CD8-positive, alpha-beta memory T cell (primary cell): ENCODE measurements around the gene CLEC19A. TPM values are rescaled to one million over a fixed set of nuclear protein-coding genes. Genes with fewer than 3 reads are reported as not detected.

Experiments
- CTCF ChIA-PET: fragments of 350-600 bp; sonication (Branson Sonifier 250); formaldehyde crosslinking; loops from one replicate; lab custom pipeline; 2021; ENCODE audit warnings: antibody characterized with exemption; lab: Charles Lee
- POLR2A ChIA-PET: fragments of 350-600 bp; sonication (Branson Sonifier 250); formaldehyde crosslinking; loops from one replicate; lab custom pipeline; 2021; ENCODE audit warnings: antibody characterized with exemption; lab: Charles Lee
- DNase-seq, 5 donors: peaks; one replicate each; pipeline versions ENCODE4 v3.0.0 to v3.0.0-alpha.2; 2020 to 2022; ENCODE audit warnings: mixed read lengths in 1 of 5
- H3K27ac ChIP-seq: one replicate; pipeline ENCODE4 v1.7.0; 2013; ENCODE audit warnings: low read depth, mild to moderate bottlenecking, low read length, moderate library complexity
- H3K27me3 ChIP-seq: 2 replicates; pipeline ENCODE4 v1.7.0; 2013; ENCODE audit warnings: low read length, mild to moderate bottlenecking; ENCODE audit not compliant: insufficient read depth, poor library complexity, severe bottlenecking
- H3K36me3 ChIP-seq: 2 replicates; pipeline ENCODE4 v1.7.0; 2013; ENCODE audit warnings: mild to moderate bottlenecking, low read length, moderate library complexity; ENCODE audit not compliant: insufficient read depth
- H3K4me1 ChIP-seq: 2 replicates; pipeline ENCODE4 v1.7.0; 2013; ENCODE audit warnings: mild to moderate bottlenecking, low read length, moderate library complexity; ENCODE audit not compliant: insufficient read depth
- H3K4me3 ChIP-seq: 2 replicates; pipeline ENCODE4 v1.7.0; 2013; ENCODE audit warnings: mild to moderate bottlenecking, low read length
- H3K9me3 ChIP-seq: 2 replicates; pipeline ENCODE4 v1.7.0; 2013; ENCODE audit warnings: mild to moderate bottlenecking, low read length
- H3K27ac Mint-ChIP-seq, 8 donors: one replicate each; pipeline ENCODE4 v1.8.0; 2020 to 2021; ENCODE audit warnings: mixed read lengths in 8 of 8, mild to moderate bottlenecking in 6 of 8, inconsistent platforms in 3 of 8, moderate library complexity in 3 of 8
- H3K27me3 Mint-ChIP-seq, 2 donors: one replicate each; pipeline ENCODE4 v1.8.0; 2020 to 2021; ENCODE audit warnings: mixed read lengths in 2 of 2, mild to moderate bottlenecking in 1 of 2, moderate library complexity in 1 of 2
- H3K36me3 Mint-ChIP-seq, 3 donors: one replicate each; pipeline ENCODE4 v1.8.0; 2020 to 2021; ENCODE audit warnings: mixed read lengths in 3 of 3, inconsistent platforms in 1 of 3, mild to moderate bottlenecking in 1 of 3
- H3K4me1 Mint-ChIP-seq, 3 donors: one replicate each; pipeline ENCODE4 v1.8.0; 2020 to 2021; ENCODE audit warnings: mixed read lengths in 3 of 3, inconsistent platforms in 1 of 3, mild to moderate bottlenecking in 1 of 3
- H3K4me3 Mint-ChIP-seq, 7 donors: one replicate each; pipeline ENCODE4 v1.8.0; 2020 to 2021; ENCODE audit warnings: mixed read lengths in 7 of 7, mild to moderate bottlenecking in 6 of 7, moderate library complexity in 4 of 7, inconsistent platforms in 2 of 7
- H3K9me3 Mint-ChIP-seq, 5 donors: one replicate each; pipeline ENCODE4 v1.8.0; 2020 to 2022; ENCODE audit warnings: mixed read lengths in 5 of 5, mild to moderate bottlenecking in 3 of 5, moderate library complexity in 2 of 5, inconsistent platforms in 1 of 5
- polyA plus RNA-seq: library from polyadenylated mRNA; unstranded; fragments of 300-500 nt; fragmentation: Illumina TruSeq; gene quantifications from one replicate; pipeline ENCODE4 v1.2.3, GENCODE V29; 2021
- total RNA-seq, 2 experiments: library from RNA; stranded (reverse); gene quantifications; one replicate each; pipeline ENCODE4 v1.2.3, GENCODE V29; 2021

CLEC19A gene
- total and polyA plus RNA-seq, 3 experiments from 2014 or later: not detected

DNA sequence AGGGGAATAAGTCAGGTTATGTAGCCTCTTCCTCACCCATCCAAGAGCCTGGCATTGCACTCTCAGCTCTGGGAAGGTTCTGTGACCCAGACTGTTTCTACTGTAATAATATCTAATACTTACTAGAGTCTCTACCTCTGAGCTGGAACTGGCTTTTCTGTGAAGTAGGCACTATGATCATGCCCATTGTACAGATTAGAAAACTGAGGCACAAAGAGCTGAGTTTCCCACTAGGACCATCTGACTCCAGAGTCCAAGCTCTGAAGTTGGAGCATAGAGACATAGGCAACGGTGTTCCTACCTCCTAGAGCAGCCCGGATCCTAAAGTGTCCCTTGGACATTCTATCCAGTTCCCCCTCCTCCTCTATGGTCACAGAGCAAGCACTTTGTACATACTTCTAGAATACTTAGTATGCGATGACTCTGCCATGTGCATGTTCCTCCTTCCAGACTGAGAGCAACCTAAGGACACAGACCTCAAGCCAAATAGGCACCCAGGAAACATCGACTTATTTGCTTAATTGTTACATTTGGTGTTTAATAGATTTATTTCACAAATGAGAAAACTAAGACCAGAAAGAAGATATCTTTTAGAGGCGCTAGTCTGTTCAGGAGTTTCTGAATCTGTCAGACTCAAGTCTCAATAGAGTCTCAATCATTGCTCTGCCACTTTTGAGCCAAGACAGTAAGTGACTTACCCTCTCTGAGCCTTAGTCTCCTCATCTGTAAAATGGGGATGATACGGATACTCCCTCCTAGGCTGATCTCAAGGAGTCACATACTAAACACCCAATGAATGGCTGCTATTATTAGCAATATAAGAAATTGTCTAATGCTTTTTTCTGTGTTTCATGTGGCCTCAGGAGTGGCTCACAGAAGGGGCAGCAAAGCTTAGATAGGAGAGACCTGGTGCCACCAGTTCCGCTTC is 3.6 kb downstream of the CLEC19A start:
- Histone ChIP-seq H3K4me3 (no peak overlapping the region), H3K27ac (no peak overlapping the region), H3K36me3 (no peaks in the 10 kb centered on the region), H3K27me3 (no peaks in the 10 kb centered on the region), H3K4me1 (no peaks in the 10 kb centered on the region), H3K9me3 (no peaks in the 10 kb centered on the region)
- Mint-ChIP-seq H3K27ac (no peak overlapping the region), H3K4me1 (peaks cover 0 to 1% (median 0%) of the 10 kb centered on the region in 3 donors), H3K36me3 (no peaks in the 10 kb centered on the region), H3K9me3 (no peaks in the 10 kb centered on the region), H3K4me3 (no peak overlapping the region), H3K27me3 (peaks cover 8 to 22% of the 10 kb centered on the region in 2 donors)
- DNase-seq: no peak
- ChIA-PET CTCF (no interaction called here), POLR2A (no interaction called here)

DNA sequence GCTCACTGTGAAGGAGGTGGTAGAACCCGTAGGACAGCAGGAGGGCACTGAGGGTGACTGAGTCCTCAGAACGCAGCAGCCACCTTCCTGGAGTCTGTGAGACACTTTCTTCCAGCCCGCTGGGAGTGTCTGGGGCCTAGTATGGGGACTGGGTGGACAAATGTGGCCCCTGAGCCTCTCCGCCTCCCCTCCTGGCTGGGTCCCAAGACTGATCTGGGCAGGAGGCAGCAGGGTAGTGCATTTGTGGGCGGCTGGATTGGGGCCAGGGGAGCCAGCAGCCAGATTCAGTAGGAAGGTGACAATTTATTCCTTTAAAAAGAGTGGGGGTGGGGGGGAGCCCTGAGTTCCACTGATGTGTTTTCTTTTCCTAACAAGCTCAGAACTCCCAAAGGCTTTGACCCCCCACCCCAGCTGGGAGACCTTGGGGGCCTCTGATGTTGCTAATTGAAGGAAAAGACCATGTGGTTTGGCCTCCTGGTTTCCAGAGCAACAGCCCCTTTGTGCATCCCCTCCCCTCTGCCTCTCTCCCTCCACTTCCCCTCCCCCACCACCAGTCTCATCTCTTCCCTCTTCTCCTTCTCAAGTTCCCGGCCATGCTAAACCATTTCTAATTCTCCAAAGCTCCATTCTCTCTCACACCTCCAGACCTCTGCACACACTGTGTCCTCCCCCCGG is 4.4 kb downstream of the CLEC19A start:
- no peaks in the 10 kb centered on the region for H3K36me3 Mint-ChIP-seq
- CTCF ChIA-PET: no interaction called here
- H3K4me1 Mint-ChIP-seq: peaks cover 0 to 5% (median 0%) of the 10 kb centered on the region in 3 donors

DNA sequence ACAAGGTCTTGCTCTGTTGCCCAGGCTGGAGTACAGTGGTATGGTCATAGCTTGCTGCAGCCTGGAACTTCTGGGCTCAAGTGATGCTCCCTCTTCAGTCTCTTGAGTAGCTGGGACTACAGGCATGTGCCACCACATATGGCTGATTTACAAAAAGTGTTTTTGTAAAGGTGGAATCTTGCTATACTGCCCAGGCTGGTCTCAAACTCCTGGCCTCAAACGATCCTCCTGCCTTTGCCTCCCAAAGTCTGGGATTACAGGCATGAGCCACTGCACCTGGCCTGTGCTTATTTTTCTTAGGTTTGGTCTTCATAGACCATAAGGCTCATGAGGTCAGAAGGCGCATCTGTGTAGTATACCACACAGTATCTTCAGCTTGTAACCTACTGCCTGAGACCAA is 5.3 kb downstream of the CLEC19A start:
- H3K36me3 Mint-ChIP-seq: no peaks in the 10 kb centered on the region
- no peaks in the 10 kb centered on the region for H3K27me3 ChIP-seq
- H3K4me1 ChIP-seq: no peaks in the 10 kb centered on the region
- H3K27me3 Mint-ChIP-seq: peaks cover 8 to 22% of the 10 kb centered on the region in 2 donors
- H3K4me1 Mint-ChIP-seq: peaks cover 0 to 5% (median 0%) of the 10 kb centered on the region in 3 donors
- no peak overlapping the region for H3K4me3 ChIP-seq
- no peak overlapping the region for H3K27ac ChIP-seq
- no peak overlapping the region for H3K4me3 Mint-ChIP-seq
- H3K27ac Mint-ChIP-seq: peak overlapping the region in 1 of 8 donors; percentile 89
- H3K36me3 ChIP-seq: no peaks in the 10 kb centered on the region
- ChIA-PET POLR2A (no interaction called here), CTCF (no interaction called here)
- H3K9me3 Mint-ChIP-seq: no peaks in the 10 kb centered on the region
- DNase-seq: no peak
- no peaks in the 10 kb centered on the region for H3K9me3 ChIP-seq

More for the DNA sequence above, 4.4 kb downstream of the CLEC19A start:
- no peak overlapping the region for H3K4me3 Mint-ChIP-seq
- H3K27me3 ChIP-seq: no peaks in the 10 kb centered on the region
- H3K9me3 Mint-ChIP-seq: no peaks in the 10 kb centered on the region
- H3K27ac Mint-ChIP-seq: no peak overlapping the region
- H3K27ac ChIP-seq: no peak overlapping the region
- no peaks in the 10 kb centered on the region for H3K9me3 ChIP-seq
- peaks cover 8 to 22% of the 10 kb centered on the region in 2 donors for H3K27me3 Mint-ChIP-seq
- DNase-seq: no peak
- H3K36me3 ChIP-seq: no peaks in the 10 kb centered on the region
- POLR2A ChIA-PET: no interaction called here
- H3K4me1 ChIP-seq: no peaks in the 10 kb centered on the region
- no peak overlapping the region for H3K4me3 ChIP-seq

DNA sequence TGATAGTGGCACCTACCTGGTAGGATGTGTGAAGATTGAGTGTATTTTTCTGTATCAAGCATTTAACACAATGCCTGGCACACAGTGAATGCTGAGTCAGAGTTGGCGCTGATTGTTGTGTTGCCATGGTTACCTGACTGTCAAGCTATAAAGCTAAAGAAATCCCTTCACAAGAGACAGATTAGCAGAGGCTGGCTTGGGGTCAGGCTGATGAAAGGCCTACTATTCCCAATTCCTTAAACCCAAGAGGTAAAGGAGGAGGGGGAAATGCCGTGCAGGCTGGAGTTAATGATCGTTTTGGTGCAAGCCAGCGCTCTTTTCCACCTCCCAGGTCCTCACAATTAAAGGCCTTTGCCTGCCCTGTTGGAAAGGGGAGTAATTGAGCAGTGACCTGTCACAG is 5.9 kb downstream of the CLEC19A start:
- Histone ChIP-seq H3K4me1 (no peaks in the 10 kb centered on the region), H3K27ac (no peak overlapping the region), H3K4me3 (no peak overlapping the region), H3K9me3 (no peaks in the 10 kb centered on the region), H3K27me3 (no peaks in the 10 kb centered on the region), H3K36me3 (no peaks in the 10 kb centered on the region)
- CTCF ChIA-PET: no interaction called here
- Mint-ChIP-seq H3K4me3 (no peak overlapping the region), H3K27ac (no peak overlapping the region), H3K9me3 (no peaks in the 10 kb centered on the region), H3K36me3 (no peaks in the 10 kb centered on the region), H3K27me3 (peaks cover 8 to 22% of the 10 kb centered on the region in 2 donors), H3K4me1 (peaks cover 0 to 5% (median 0%) of the 10 kb centered on the region in 3 donors)
- no peak for DNase-seq
- POLR2A ChIA-PET: no interaction called here

DNA sequence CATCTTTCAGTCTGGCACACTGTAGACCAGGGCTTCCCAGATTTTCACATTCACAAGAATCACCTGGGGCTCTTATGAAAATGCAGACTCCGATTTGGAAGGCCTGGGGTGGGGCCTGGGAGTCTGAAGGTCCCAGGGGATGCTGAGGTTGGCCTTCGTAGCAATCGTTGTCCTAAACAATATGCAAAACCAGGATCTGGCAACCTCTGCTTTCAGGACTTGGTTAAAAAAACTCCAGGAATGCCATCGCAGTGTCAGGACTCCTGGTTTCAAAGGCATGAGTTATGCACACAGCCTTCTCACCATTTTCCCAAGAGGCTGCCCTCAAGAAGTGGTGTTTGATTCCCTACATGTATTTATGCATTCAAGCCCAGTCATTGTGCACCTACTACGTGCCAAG is 6.7 kb downstream of the CLEC19A start:
- no peak overlapping the region for H3K27ac Mint-ChIP-seq
- POLR2A ChIA-PET: no interaction called here
- Histone ChIP-seq H3K36me3 (no peaks in the 10 kb centered on the region), H3K9me3 (no peaks in the 10 kb centered on the region), H3K4me3 (no peak overlapping the region), H3K27ac (no peak overlapping the region), H3K27me3 (no peaks in the 10 kb centered on the region), H3K4me1 (no peaks in the 10 kb centered on the region)
- peaks cover 0 to 5% (median 0%) of the 10 kb centered on the region in 3 donors for H3K4me1 Mint-ChIP-seq
- DNase-seq: no peak
- no peaks in the 10 kb centered on the region for H3K9me3 Mint-ChIP-seq
- CTCF ChIA-PET: no interaction called here
- no peak overlapping the region for H3K4me3 Mint-ChIP-seq
- peaks cover 8 to 22% of the 10 kb centered on the region in 2 donors for H3K27me3 Mint-ChIP-seq
- H3K36me3 Mint-ChIP-seq: no peaks in the 10 kb centered on the region

DNA sequence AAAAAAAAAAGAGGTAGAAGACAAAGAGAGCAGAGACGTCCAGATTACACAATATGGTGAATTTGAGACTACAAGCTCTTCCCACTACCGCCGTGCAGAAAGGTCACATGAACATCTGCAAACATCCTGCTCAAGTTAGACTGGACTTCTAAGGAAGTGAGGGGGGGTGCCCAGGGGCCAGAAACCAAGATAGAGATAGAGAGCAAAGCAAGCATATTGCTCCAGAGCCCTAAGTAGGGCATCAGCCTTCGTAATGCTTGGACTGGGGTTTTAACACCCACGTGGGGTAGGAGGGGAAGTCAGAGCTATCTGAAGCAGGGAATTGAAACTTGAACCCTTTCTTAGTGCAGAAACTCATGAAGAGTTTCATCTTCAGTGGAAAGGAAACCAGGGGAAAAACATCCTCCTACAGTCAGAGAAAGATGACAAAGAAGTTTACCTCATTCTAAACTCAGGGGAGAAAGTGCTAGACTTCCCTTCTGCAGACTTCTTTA is 8.7 kb downstream of the CLEC19A start:
- Mint-ChIP-seq H3K4me3 (no peak overlapping the region), H3K36me3 (no peaks in the 10 kb centered on the region), H3K9me3 (no peaks in the 10 kb centered on the region), H3K27ac (peak overlapping the region in 1 of 8 donors; percentile 2), H3K4me1 (peaks cover 0 to 5% (median 0%) of the 10 kb centered on the region in 3 donors), H3K27me3 (peaks cover 8 to 18% of the 10 kb centered on the region in 2 donors)
- DNase-seq: no peak
- Histone ChIP-seq H3K27ac (no peak overlapping the region), H3K36me3 (no peaks in the 10 kb centered on the region), H3K4me1 (no peaks in the 10 kb centered on the region), H3K27me3 (no peaks in the 10 kb centered on the region), H3K9me3 (no peaks in the 10 kb centered on the region), H3K4me3 (no peak overlapping the region)
- ChIA-PET POLR2A (no interaction called here), CTCF (no interaction called here)

DNA sequence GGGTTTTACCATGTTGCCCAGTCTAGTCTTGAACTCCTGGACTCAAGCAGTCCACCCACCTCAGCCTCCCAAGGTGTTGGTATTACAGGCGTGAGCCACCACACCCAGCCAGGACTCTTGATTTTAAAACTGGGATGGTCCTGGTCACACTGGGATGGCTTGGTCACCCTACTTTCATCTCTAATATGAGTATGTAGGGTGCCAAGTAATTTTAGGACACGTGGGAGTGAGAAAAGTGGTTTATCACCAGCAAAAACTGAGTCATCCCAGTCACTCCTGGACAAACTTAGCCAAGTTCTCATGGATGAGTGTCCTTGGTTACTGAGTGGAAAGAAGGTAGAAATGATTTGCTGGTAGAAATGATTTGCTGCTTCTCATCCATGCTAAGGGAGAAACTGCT is 9.9 kb downstream of the CLEC19A start:
- H3K36me3 ChIP-seq: no peaks in the 10 kb centered on the region
- CTCF ChIA-PET: no interaction called here
- POLR2A ChIA-PET: no interaction called here
- Mint-ChIP-seq H3K4me1 (peaks cover 0 to 5% (median 0%) of the 10 kb centered on the region in 3 donors), H3K4me3 (no peak overlapping the region), H3K36me3 (no peaks in the 10 kb centered on the region), H3K27ac (no peak overlapping the region), H3K27me3 (peaks cover 10 to 15% of the 10 kb centered on the region in 2 donors), H3K9me3 (no peaks in the 10 kb centered on the region)
- no peak for DNase-seq
- no peaks in the 10 kb centered on the region for H3K27me3 ChIP-seq
- H3K4me3 ChIP-seq: no peak overlapping the region
- H3K27ac ChIP-seq: no peak overlapping the region
- no peaks in the 10 kb centered on the region for H3K4me1 ChIP-seq
- H3K9me3 ChIP-seq: no peaks in the 10 kb centered on the region

DNA sequence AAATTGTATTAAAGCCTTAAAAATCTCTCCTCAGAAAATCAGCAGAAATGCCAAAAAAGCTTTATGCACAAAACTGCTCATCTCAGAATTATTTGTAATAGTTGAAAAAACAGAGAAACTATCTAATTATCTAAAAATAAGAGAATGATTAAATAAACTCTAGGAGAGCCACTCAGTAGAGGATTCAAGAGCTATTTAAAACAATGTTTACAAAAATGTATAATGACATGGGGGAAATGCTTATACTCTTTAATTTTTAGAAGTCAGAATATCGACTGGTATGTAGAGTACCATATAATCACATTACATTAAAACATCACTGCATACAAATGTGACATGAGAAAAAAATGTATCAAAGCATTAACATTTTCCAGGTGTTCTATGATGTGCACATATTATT is 11.9 kb downstream of the CLEC19A start:
- H3K9me3 Mint-ChIP-seq: no peaks in the 10 kb centered on the region
- ChIA-PET CTCF (no interaction called here), POLR2A (no interaction called here)
- no peak for DNase-seq
- H3K27me3 Mint-ChIP-seq: peaks cover 3 to 5% of the 10 kb centered on the region in 2 donors
- no peak overlapping the region for H3K27ac ChIP-seq
- no peaks in the 10 kb centered on the region for H3K9me3 ChIP-seq
- H3K36me3 ChIP-seq: no peaks in the 10 kb centered on the region
- H3K4me1 ChIP-seq: no peaks in the 10 kb centered on the region
- H3K4me1 Mint-ChIP-seq: peaks cover 0 to 5% (median 0%) of the 10 kb centered on the region in 3 donors
- H3K27ac Mint-ChIP-seq: no peak overlapping the region
- H3K4me3 Mint-ChIP-seq: no peak overlapping the region
- H3K4me3 ChIP-seq: no peak overlapping the region
- no peaks in the 10 kb centered on the region for H3K27me3 ChIP-seq
- H3K36me3 Mint-ChIP-seq: no peaks in the 10 kb centered on the region
